H9 (cell line): ENCODE measurements around the gene NR1H2. TPM values are rescaled to one million over a fixed set of nuclear protein-coding genes. Genes with fewer than 3 reads are reported as not detected.
A peak's percentile ranks its signal among the peaks of the same experiment; 100 is the strongest.

ENCODE experiments used
- DNase-seq: peaks from one replicate; pipeline ENCODE4 v3.0.0-alpha.2; 2017
- H2AFZ ChIP-seq: one replicate; pipeline ENCODE4 v1.6.1; 2013; ENCODE audit warnings: mild to moderate bottlenecking, low read length, control low read depth, moderate library complexity
- H2AK5ac ChIP-seq: 2 replicates; pipeline ENCODE4 v1.6.1; 2013; ENCODE audit warnings: low read length, control low read depth, mixed read lengths; ENCODE audit not compliant: insufficient read length
- H2BK120ac ChIP-seq: one replicate; pipeline ENCODE4 v1.6.1; 2013; ENCODE audit warnings: low read depth, mild to moderate bottlenecking, low read length, control low read depth, inconsistent platforms; ENCODE audit not compliant: poor library complexity, severe bottlenecking
- H2BK12ac ChIP-seq: 2 replicates; pipeline ENCODE4 v1.6.1; 2013; ENCODE audit warnings: low read length, control low read depth, mixed read lengths, low read depth; ENCODE audit not compliant: insufficient read length
- H2BK15ac ChIP-seq: 2 replicates; pipeline ENCODE4 v1.6.1; 2013; ENCODE audit warnings: low read depth, low read length, control low read depth
- H2BK20ac ChIP-seq: one replicate; pipeline ENCODE4 v1.6.1; 2013; ENCODE audit warnings: low read depth, mild to moderate bottlenecking, low read length, control low read depth, inconsistent platforms; ENCODE audit not compliant: poor library complexity, severe bottlenecking
- H2BK5ac ChIP-seq: 2 replicates; pipeline ENCODE4 v1.6.1; 2013; ENCODE audit warnings: low read length, control low read depth, mixed read lengths; ENCODE audit not compliant: insufficient read length
- H3K14ac ChIP-seq: 2 replicates; pipeline ENCODE4 v1.6.1; 2013; ENCODE audit warnings: low read length, control low read depth; ENCODE audit not compliant: insufficient read depth
- H3K18ac ChIP-seq: 2 replicates; pipeline ENCODE4 v1.6.1; 2013; ENCODE audit warnings: low read depth, mild to moderate bottlenecking, mixed read lengths, low read length, control low read depth; ENCODE audit not compliant: insufficient read length
- H3K23ac ChIP-seq: 2 replicates; pipeline ENCODE4 v1.6.1; 2013; ENCODE audit warnings: low read length, control low read depth, mixed read lengths, low read depth; ENCODE audit not compliant: insufficient read length
- H3K23me2 ChIP-seq: 2 replicates; pipeline ENCODE4 v1.6.1; 2013; ENCODE audit warnings: low read depth, mild to moderate bottlenecking, mixed read lengths, low read length, control low read depth; ENCODE audit not compliant: insufficient read length, poor library complexity, severe bottlenecking
- H3K27ac ChIP-seq: 2 replicates; pipeline ENCODE4 v1.5.1; 2013; ENCODE audit warnings: low read length, control low read depth, mixed read lengths, low read depth; ENCODE audit not compliant: insufficient read length
- H3K27me3 ChIP-seq: 2 replicates; pipeline ENCODE4 v1.6.1; 2013; ENCODE audit warnings: low read length, control low read depth, inconsistent platforms; ENCODE audit not compliant: insufficient read depth
- H3K4ac ChIP-seq: 2 replicates; pipeline ENCODE4 v1.6.1; 2013; ENCODE audit warnings: low read depth, mild to moderate bottlenecking, control low read depth, inconsistent platforms, low read length, moderate library complexity
- H3K4me1 ChIP-seq: 2 replicates; pipeline ENCODE4 v1.6.1; 2013; ENCODE audit warnings: low read length, control low read depth, inconsistent platforms; ENCODE audit not compliant: insufficient read depth
- H3K4me2 ChIP-seq: 2 replicates; pipeline ENCODE4 v1.6.1; 2013; ENCODE audit warnings: low read length, control low read depth, mixed read lengths; ENCODE audit not compliant: insufficient read length, insufficient read depth
- H3K56ac ChIP-seq: 2 replicates; pipeline ENCODE4 v1.6.1; 2013; ENCODE audit warnings: low read depth, mild to moderate bottlenecking, mixed read lengths, low read length, control low read depth; ENCODE audit not compliant: insufficient read length
- H3K79me1 ChIP-seq: 2 replicates; pipeline ENCODE4 v1.6.1; 2013; ENCODE audit warnings: low read depth, mild to moderate bottlenecking, moderate library complexity, low read length, control low read depth, inconsistent platforms; ENCODE audit not compliant: insufficient read depth, poor library complexity, severe bottlenecking
- H3K79me2 ChIP-seq: 2 replicates; pipeline ENCODE4 v1.6.1; 2013; ENCODE audit warnings: low read length, control low read depth, inconsistent platforms; ENCODE audit not compliant: insufficient read depth
- H3K9ac ChIP-seq: 2 replicates; pipeline ENCODE4 v1.6.1; 2013; ENCODE audit warnings: low read length, control low read depth, mixed read lengths; ENCODE audit not compliant: insufficient read length; ENCODE audit errors: extremely low read depth
- H3K9me3 ChIP-seq: one replicate; pipeline ENCODE4 v1.6.1; 2013; ENCODE audit warnings: low read depth, low read length, inconsistent platforms; ENCODE audit not compliant: control insufficient read depth
- H3T11ph ChIP-seq: one replicate; pipeline ENCODE4 v1.6.1; 2013; ENCODE audit warnings: mild to moderate bottlenecking, low read length, control low read depth, inconsistent platforms
- H4K20me1 ChIP-seq: one replicate; pipeline ENCODE4 v1.6.1; 2013; ENCODE audit not compliant: control insufficient read depth, insufficient read length, insufficient read depth
- H4K5ac ChIP-seq: 2 replicates; pipeline ENCODE4 v1.6.1; 2013; ENCODE audit warnings: low read depth, mild to moderate bottlenecking, mixed read lengths, low read length, control low read depth; ENCODE audit not compliant: insufficient read length
- H4K8ac ChIP-seq: replicated peaks from 2 replicates; pipeline ENCODE4 v1.6.1; 2013; ENCODE audit warnings: low read length, control low read depth, mixed read lengths, low read depth; ENCODE audit not compliant: insufficient read length
- H4K91ac ChIP-seq: 2 replicates; pipeline ENCODE4 v1.6.1; 2013; ENCODE audit warnings: low read depth, mild to moderate bottlenecking, moderate library complexity, mixed read lengths, low read length, control low read depth; ENCODE audit not compliant: insufficient read length
- H3K27ac Mint-ChIP-seq, 3 experiments: 2 replicates in 2 of 3; 3 replicates in 1 of 3; pipeline ENCODE4 v1.8.0; 2020 to 2021; ENCODE audit warnings: mixed read lengths in 3 of 3, mild to moderate bottlenecking in 1 of 3, moderate library complexity in 1 of 3
- H3K27me3 Mint-ChIP-seq: 2 replicates; pipeline ENCODE4 v1.8.0; 2021; ENCODE audit warnings: low read depth, mild to moderate bottlenecking, moderate library complexity, mixed read lengths
- H3K36me3 Mint-ChIP-seq, 3 experiments: 2 replicates in 2 of 3; 3 replicates in 1 of 3; pipeline ENCODE4 v1.8.0; 2020 to 2021; ENCODE audit warnings: low read depth in 3 of 3, mixed read lengths in 3 of 3; ENCODE audit not compliant: insufficient read depth in 1 of 3
- H3K4me1 Mint-ChIP-seq, 2 experiments: 2 replicates each; pipeline ENCODE4 v1.8.0; 2020; ENCODE audit warnings: mixed read lengths in 2 of 2
- H3K4me3 Mint-ChIP-seq, 2 experiments: 2 replicates in 1 of 2; 3 replicates in 1 of 2; pipeline ENCODE4 v1.8.0; 2020 to 2021; ENCODE audit warnings: mild to moderate bottlenecking in 2 of 2, mixed read lengths in 2 of 2, moderate library complexity in 1 of 2
- H3K9me3 Mint-ChIP-seq, 2 experiments: 2 replicates in 1 of 2; 3 replicates in 1 of 2; pipeline ENCODE4 v1.8.0; 2020; ENCODE audit warnings: mild to moderate bottlenecking in 2 of 2, mixed read lengths in 2 of 2, moderate library complexity in 1 of 2
- CTCF ChIP-seq: fragments of 200-600 bp; sonication (generic); conservative IDR thresholded peaks from 3 replicates; pipeline ENCODE4 v1.8.0; 2021; ENCODE audit warnings: antibody characterized with exemption, mild to moderate bottlenecking
- WGBS: extraction: QIAGEN DNeasy Blood & Tissue Kit; methylation state at CpG from one replicate; pipeline ENCODE4 v1.1.7; 2013; ENCODE audit warnings: missing lambda C conversion rate, low lambda C conversion rate, mixed read lengths; ENCODE audit not compliant: insufficient read length; ENCODE audit errors: extremely low coverage; 5-methylcytosine and 5-hydroxymethylcytosine counted together
- total RNA-seq: library from RNA; stranded (reverse); gene quantifications from 2 replicates; pipeline ENCODE4 v1.2.1, GENCODE V29; 2021

The NR1H2 gene
- total RNA-seq, 1 experiment from 2014 or later = 33.2 TPM

- Mint-ChIP-seq H3K27ac (no peak overlapping the region; a peak in 1 of 7 replicates), H3K9me3 (peaks cover 0 to 5% of the 10 kb centered on the region in 2 experiments; a peak in 2 of 5 replicates), H3K36me3 (peaks cover 19 to 39% (median 22%) of the 10 kb centered on the region in 3 experiments), H3K4me1 (peaks cover 21 to 29% of the 10 kb centered on the region in 2 experiments), H3K4me3 (no peak overlapping the region), H3K27me3 (peaks cover 9% of the 10 kb centered on the region)
- no peak overlapping the region for H3K27ac ChIP-seq
- no peak overlapping the region for H2AFZ ChIP-seq
- no peaks in the 10 kb centered on the region for H3K4me1 ChIP-seq
- H3K27me3 ChIP-seq = no peaks in the 10 kb centered on the region
- no peak overlapping the region for H2BK5ac ChIP-seq
- H3K56ac ChIP-seq = no peak overlapping the region
- H2AK5ac ChIP-seq = no peak overlapping the region
- no peak overlapping the region for H3K23ac ChIP-seq
- H2BK120ac ChIP-seq = no peak overlapping the region
- H3T11ph ChIP-seq = no peak overlapping the region
- no peak overlapping the region for H3K18ac ChIP-seq
- H3K79me1 ChIP-seq = no peaks in the 10 kb centered on the region
- no peak overlapping the region for H4K91ac ChIP-seq
- WGBS = no CpG with 5 or more reads among the region's 35 CpGs
- H4K20me1 ChIP-seq = no peaks in the 10 kb centered on the region
- H2BK12ac ChIP-seq = no peak overlapping the region
- no peak overlapping the region for H4K5ac ChIP-seq
- peaks cover 15% of the 10 kb centered on the region for H3K23me2 ChIP-seq
- H3K14ac ChIP-seq = no peak overlapping the region
- no peak for TF ChIP-seq CTCF
- H3K9ac ChIP-seq = no peak overlapping the region
- peak; percentile 31 for DNase-seq
- H3K79me2 ChIP-seq = peaks cover 3% of the 10 kb centered on the region; the same call in 1 of the 2 replicates
- H2BK20ac ChIP-seq = no peak overlapping the region
- H3K4ac ChIP-seq = no peak overlapping the region
- no peak overlapping the region for H3K4me2 ChIP-seq
- no peak overlapping the region for H4K8ac ChIP-seq
- no peak overlapping the region for H2BK15ac ChIP-seq
- no peaks in the 10 kb centered on the region for H3K9me3 ChIP-seq
Observed at GRCh38 chr19:50416034-50416977, 40.0 kb downstream of the NR1H2 start.
